NOMO-1 treated with dmso at 0.1 percent for 144 hours (cell line): ENCODE measurements around the gene FDX1.

Source experiments
- DNase-seq: peaks from one replicate; lab custom pipeline; 2025; ENCODE audit not compliant: unreplicated experiment; lab: John Stamatoyannopoulos, UW

Gene FDX1

GRCh38 chr11:110431051-110431672 is 1.4 kb downstream of the FDX1 start:
- DNase-seq = peak; percentile 7

- DNase-seq = no peak
These were observed 1.9 kb downstream of the FDX1 start for GRCh38 chr11:110431674-110432073.

GRCh38 chr11:110432713-110433392 is 3.1 kb downstream of the FDX1 start:
- no peak for DNase-seq

- no peak for DNase-seq
These were observed 3.9 kb downstream of the FDX1 start for GRCh38 chr11:110433393-110434333.

- DNase-seq = no peak
These were observed 5.4 kb downstream of the FDX1 start for GRCh38 chr11:110434952-110435779.

- no peak for DNase-seq
These were observed 6.3 kb downstream of the FDX1 start for GRCh38 chr11:110435780-110436717.

GRCh38 chr11:110438017-110438416 is 8.3 kb downstream of the FDX1 start:
- DNase-seq = no peak

- DNase-seq = no peak
These were observed 15.7 kb downstream of the FDX1 start for GRCh38 chr11:110445437-110445836.

- no peak for DNase-seq
These were observed 16.3 kb downstream of the FDX1 start for GRCh38 chr11:110446061-110446460.

- no peak for DNase-seq
These were observed 16.8 kb downstream of the FDX1 start for GRCh38 chr11:110446594-110446993.

- DNase-seq = no peak
These were observed 17.6 kb downstream of the FDX1 start for GRCh38 chr11:110447343-110447742.

- no peak for DNase-seq
These were observed 18.4 kb downstream of the FDX1 start for GRCh38 chr11:110447897-110448745.

- DNase-seq = no peak
These were observed 20.5 kb downstream of the FDX1 start for GRCh38 chr11:110450246-110450645.

- DNase-seq = no peak
These were observed 23.0 kb downstream of the FDX1 start for GRCh38 chr11:110452720-110453119.

- no peak for DNase-seq
These were observed 24.1 kb downstream of the FDX1 start for GRCh38 chr11:110453684-110454354.

GRCh38 chr11:110454609-110455008 is 24.9 kb downstream of the FDX1 start:
- no peak for DNase-seq

- DNase-seq = no peak
These were observed 26.0 kb downstream of the FDX1 start for GRCh38 chr11:110455718-110456117.

GRCh38 chr11:110463153-110463552 is 33.4 kb downstream of the FDX1 start:
- peak; percentile 13 for DNase-seq
